ENCODE results near the gene IQCM.

Gene IQCM

GRCh38 chr4:149708513-149709130 lies 107.0 kb downstream of the IQCM start:
- peak; percentile 61 for DNase-seq

- DNase-seq: no peak
These were observed 107.8 kb downstream of the IQCM start for GRCh38 chr4:149707862-149708261.

- peak; percentile 71 for DNase-seq
These were observed 108.7 kb downstream of the IQCM start for GRCh38 chr4:149706942-149707341.

GRCh38 chr4:149702414-149703293 lies 113.0 kb downstream of the IQCM start:
- no peak for DNase-seq

- DNase-seq: no peak
These were observed 114.0 kb downstream of the IQCM start for GRCh38 chr4:149701435-149702156.

GRCh38 chr4:149700272-149700671 lies 115.4 kb downstream of the IQCM start:
- no peak for DNase-seq

GRCh38 chr4:149699642-149700041 lies 116.0 kb downstream of the IQCM start:
- DNase-seq: no peak

GRCh38 chr4:149690726-149691125 lies 124.9 kb downstream of the IQCM start:
- no peak for DNase-seq

- no peak for DNase-seq
These were observed 131.1 kb downstream of the IQCM start for GRCh38 chr4:149684516-149684915.

- DNase-seq: no peak
These were observed 139.6 kb downstream of the IQCM start for GRCh38 chr4:149676076-149676475.

- DNase-seq: no peak
These were observed 169.9 kb downstream of the IQCM start for GRCh38 chr4:149645790-149646189.

GRCh38 chr4:149638073-149638472 lies 177.6 kb downstream of the IQCM start:
- DNase-seq: peak; percentile 32

- DNase-seq: no peak
These were observed 181.3 kb downstream of the IQCM start for GRCh38 chr4:149634368-149634767.

GRCh38 chr4:149631629-149632028 lies 184.0 kb downstream of the IQCM start:
- DNase-seq: no peak

GRCh38 chr4:149630064-149630463 lies 185.6 kb downstream of the IQCM start:
- no peak for DNase-seq

- peak; percentile 45 for DNase-seq
These were observed 209.9 kb downstream of the IQCM start for GRCh38 chr4:149605601-149606378.

- DNase-seq: no peak
These were observed 210.8 kb downstream of the IQCM start for GRCh38 chr4:149604827-149605226.

- peak; percentile 5 for DNase-seq
These were observed 220.1 kb downstream of the IQCM start for GRCh38 chr4:149595500-149595899.

- no peak for DNase-seq
These were observed 225.8 kb downstream of the IQCM start for GRCh38 chr4:149589826-149590225.

GRCh38 chr4:149584722-149585121 lies 230.9 kb downstream of the IQCM start:
- no peak for DNase-seq

GRCh38 chr4:149574971-149575370 lies 240.7 kb downstream of the IQCM start:
- no peak for DNase-seq

GRCh38 chr4:149572716-149573115 lies 242.9 kb downstream of the IQCM start:
- DNase-seq: no peak

GRCh38 chr4:149555799-149556198 lies 259.8 kb downstream of the IQCM start:
- no peak for DNase-seq

All from fibroblast of skin of right quadriceps (primary cell).